GM12801 (cell line): Measurements from ENCODE around the gene KANK4.

Experiments used
- CTCF ChIP-seq: IDR thresholded peaks from one replicate; pipeline ENCODE4 v1.5.1; 2011; ENCODE audit warnings: control low read depth; ENCODE audit not compliant: insufficient read length; ENCODE audit errors: extremely low read depth

KANK4 gene

GRCh38 chr1:62304515-62304914, 14.7 kb downstream of the KANK4 start:
- no peak for TF ChIP-seq CTCF

GRCh38 chr1:62301726-62302390, 17.4 kb downstream of the KANK4 start:
- TF ChIP-seq CTCF = no peak

DNA sequence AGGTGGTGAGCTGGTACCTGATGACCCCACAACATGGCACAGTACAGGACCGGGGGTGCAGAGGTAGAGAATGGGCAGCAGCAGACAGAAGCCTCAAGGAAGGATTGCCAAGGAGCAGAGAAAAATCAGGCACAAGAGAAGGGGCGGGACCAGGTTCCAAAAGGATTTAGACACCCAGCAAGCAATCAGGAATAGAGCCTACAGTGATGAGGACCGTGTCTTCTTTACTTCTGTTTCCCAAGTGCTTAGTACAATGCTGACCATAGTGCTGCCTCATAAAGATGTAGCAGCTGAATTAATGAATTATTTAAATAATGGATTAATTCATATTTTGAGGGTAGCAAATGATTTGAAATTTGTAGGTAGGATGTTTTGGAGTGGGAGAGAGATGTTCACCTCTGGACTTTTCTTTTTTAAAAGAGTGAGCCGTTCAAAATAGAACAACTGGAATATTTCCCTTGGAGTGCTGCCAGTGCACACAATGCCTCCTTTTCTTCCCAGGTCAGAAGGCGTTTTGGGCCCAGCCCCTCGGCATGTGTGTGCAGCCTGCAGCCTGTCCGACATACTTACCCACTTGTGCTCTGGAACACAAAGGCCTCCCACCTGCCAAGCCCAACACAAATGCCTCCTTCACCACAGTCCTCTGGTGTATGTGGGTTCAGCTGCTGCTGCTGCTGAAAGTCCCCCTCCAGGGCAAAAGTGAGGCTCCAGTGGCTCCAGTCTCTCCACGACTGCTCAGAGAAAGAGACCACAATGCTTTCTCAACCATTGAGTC, 19.6 kb downstream of the KANK4 start:
- TF ChIP-seq CTCF = no peak

GRCh38 chr1:62295921-62296491, 23.2 kb downstream of the KANK4 start:
- no peak for TF ChIP-seq CTCF

DNA sequence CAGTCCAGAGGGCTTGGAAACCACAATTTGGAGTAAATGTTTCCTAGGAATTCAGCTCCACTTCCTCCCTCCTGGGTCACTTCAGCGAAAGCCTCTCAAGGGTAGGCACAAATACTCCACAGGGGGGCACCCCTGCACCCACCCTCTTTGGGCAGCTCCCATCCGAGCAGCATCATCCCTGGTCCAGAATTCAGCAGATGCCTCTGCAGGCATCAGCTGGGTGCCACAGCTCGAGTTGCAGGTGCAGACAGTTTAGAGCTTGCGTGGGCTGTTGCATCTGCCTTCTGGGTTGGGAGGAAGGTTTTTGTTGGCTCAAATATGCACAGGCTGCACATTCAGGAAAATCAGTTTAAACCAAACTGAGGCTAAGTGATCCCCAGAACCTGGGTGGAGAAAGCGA, 25.0 kb downstream of the KANK4 start:
- no peak for TF ChIP-seq CTCF

- no peak for TF ChIP-seq CTCF
These were observed 30.6 kb downstream of the KANK4 start for GRCh38 chr1:62288662-62289061.

- TF ChIP-seq CTCF = no peak
These were observed 31.0 kb downstream of the KANK4 start for GRCh38 chr1:62288224-62288623.
